Measurements from ENCODE around the gene ILF3. TPM values are rescaled to one million over a fixed set of nuclear protein-coding genes. Genes with fewer than 3 reads are reported as not detected.

Gene ILF3
- total RNA-seq, 1 experiment from 2014 or later = 430 TPM

DNA sequence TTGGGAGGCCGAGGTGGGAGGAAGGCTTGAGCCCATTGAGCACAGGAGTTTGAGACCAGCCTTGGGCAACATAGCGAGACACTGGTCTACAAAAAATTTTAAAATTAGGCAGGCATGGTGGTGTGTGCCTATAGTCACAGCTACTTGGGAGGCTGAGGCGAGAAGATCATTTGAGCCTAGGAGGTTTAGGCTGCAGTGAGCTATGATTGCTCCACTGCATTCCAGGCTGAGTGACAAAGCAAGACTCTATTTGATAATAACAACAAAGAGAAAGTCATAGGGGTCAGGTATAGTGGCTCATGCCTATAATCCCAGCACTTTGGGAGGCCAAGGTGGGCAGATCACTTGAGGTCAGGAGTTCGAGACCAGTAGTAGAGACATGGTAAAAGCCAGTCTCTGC is 33.4 kb upstream of the ILF3 start:
- H3K9ac ChIP-seq (ENCODE audit: low read length) = no peak overlapping the region
- TF ChIP-seq TCF7L2 (IDR thresholded peaks at IDR 0.05; ENCODE audit: borderline replicate concordance, extremely low read depth, insufficient read depth, insufficient read length) (no peak), ELF1 (IDR thresholded peaks at IDR 0.05; ENCODE audit: borderline replicate concordance, low read depth) (no peak), ZNF274 (IDR thresholded peaks at IDR 0.05; ENCODE audit: low read depth, low read length) (no peak), JUND (IDR thresholded peaks at IDR 0.05) (no peak), SP1 (IDR thresholded peaks at IDR 0.05; ENCODE audit: low read depth) (no peak), EZH2phosphoT487 (IDR thresholded peaks at IDR 0.05; ENCODE audit: borderline replicate concordance) (no peak)
- TF ChIP-seq, protein P1, sequence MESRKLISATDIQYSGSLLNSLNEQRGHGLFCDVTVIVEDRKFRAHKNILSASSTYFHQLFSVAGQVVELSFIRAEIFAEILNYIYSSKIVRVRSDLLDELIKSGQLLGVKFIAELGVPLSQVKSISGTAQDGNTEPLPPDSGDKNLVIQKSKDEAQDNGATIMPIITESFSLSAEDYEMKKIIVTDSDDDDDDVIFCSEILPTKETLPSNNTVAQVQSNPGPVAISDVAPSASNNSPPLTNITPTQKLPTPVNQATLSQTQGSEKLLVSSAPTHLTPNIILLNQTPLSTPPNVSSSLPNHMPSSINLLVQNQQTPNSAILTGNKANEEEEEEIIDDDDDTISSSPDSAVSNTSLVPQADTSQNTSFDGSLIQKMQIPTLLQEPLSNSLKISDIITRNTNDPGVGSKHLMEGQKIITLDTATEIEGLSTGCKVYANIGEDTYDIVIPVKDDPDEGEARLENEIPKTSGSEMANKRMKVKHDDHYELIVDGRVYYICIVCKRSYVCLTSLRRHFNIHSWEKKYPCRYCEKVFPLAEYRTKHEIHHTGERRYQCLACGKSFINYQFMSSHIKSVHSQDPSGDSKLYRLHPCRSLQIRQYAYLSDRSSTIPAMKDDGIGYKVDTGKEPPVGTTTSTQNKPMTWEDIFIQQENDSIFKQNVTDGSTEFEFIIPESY (IDR thresholded peaks at IDR 0.05; ENCODE audit: extremely low read depth, insufficient replicate concordance, low read length) = no peak
- TF ChIP-seq, protein P2, sequence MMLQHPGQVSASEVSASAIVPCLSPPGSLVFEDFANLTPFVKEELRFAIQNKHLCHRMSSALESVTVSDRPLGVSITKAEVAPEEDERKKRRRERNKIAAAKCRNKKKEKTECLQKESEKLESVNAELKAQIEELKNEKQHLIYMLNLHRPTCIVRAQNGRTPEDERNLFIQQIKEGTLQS (IDR thresholded peaks at IDR 0.05) = no peak
- peaks cover 59 to 75% of the 10 kb centered on the region in 2 experiments for H3K4me1 ChIP-seq (ENCODE audit: control insufficient read depth in 1 of 2, insufficient read depth in 2 of 2, low read length in 2 of 2)
- no peaks in the 10 kb centered on the region for H3K27me3 ChIP-seq (ENCODE audit: insufficient read depth, low read length)
- H3K4me2 ChIP-seq (ENCODE audit: low read length) = peak overlapping the region; percentile 27
- peaks cover 3% of the 10 kb centered on the region for H3K79me2 ChIP-seq (ENCODE audit: insufficient read depth, low read length)
- CTCF ChIA-PET = interaction anchor here (0.7 kb wide), 1 partner anchor 97 kb away, joined by 3 read pairs; the partner anchor contains the start of gene DNM2
- POLR2A ChIA-PET = interaction anchor here (0.7 kb wide), 1 partner anchor 36 kb away, joined by 3 read pairs; no protein-coding TSS in a partner anchor
- H2AFZ ChIP-seq (ENCODE audit: low read depth, low read length, poor library complexity, severe bottlenecking) = no peak overlapping the region
- RAD21 ChIA-PET (ENCODE audit: low non-redundant PET in 1 of 2, low total read pairs in 2 of 2, uncharacterized antibody in 2 of 2, unreplicated experiment in 2 of 2) = no interaction called here
- H3K27ac ChIP-seq (ENCODE audit: low read depth, low read length) = no peak overlapping the region
- BruUV-seq (replicated peaks) = no TSS peak
- H3K4me3 ChIP-seq (replicated peaks in 1 of 2; ENCODE audit: low read depth in 1 of 2, low read length in 2 of 2) = no peak overlapping the region
- H4K20me1 ChIP-seq (ENCODE audit: insufficient read depth) = no peaks in the 10 kb centered on the region
- H3K9me3 ChIP-seq (ENCODE audit: control insufficient read depth in 1 of 2, insufficient read depth in 1 of 2, low read depth in 1 of 2, low read length in 2 of 2) = no peaks in the 10 kb centered on the region
- intact Hi-C loops (cut with micrococcal nuclease) = no loop called here
- H3K36me3 ChIP-seq (ENCODE audit: control insufficient read depth in 1 of 2, insufficient read depth in 2 of 2, low read length in 2 of 2) = no peaks in the 10 kb centered on the region
- H3K9me2 ChIP-seq (ENCODE audit: insufficient read depth) = no peaks in the 10 kb centered on the region
- no peak for DNase-seq (ENCODE audit: low read depth, low spot score)
- ATAC-seq = no peak
